Duodenal mucosa (tissue), 2 donors: Measurements from ENCODE around the gene MISP.

Source experiments
- H3K27ac ChIP-seq: one replicate; pipeline ENCODE4 v1.7.0; 2013; ENCODE audit warnings: low read depth, low read length
- H3K27me3 ChIP-seq, 2 donors: one replicate each; pipeline ENCODE4 v1.7.0; 2013; ENCODE audit warnings: low read length in 2 of 2, control low read depth in 1 of 2; ENCODE audit not compliant: insufficient read depth in 2 of 2, control insufficient read depth in 1 of 2
- H3K36me3 ChIP-seq, 2 donors: one replicate each; pipeline ENCODE4 v1.7.0; 2013; ENCODE audit warnings: low read length in 2 of 2, control low read depth in 1 of 2; ENCODE audit not compliant: insufficient read depth in 2 of 2, control insufficient read depth in 1 of 2
- H3K4me1 ChIP-seq, 2 donors: one replicate each; pipeline ENCODE4 v1.7.0; 2013; ENCODE audit warnings: low read length in 2 of 2, control low read depth in 1 of 2; ENCODE audit not compliant: insufficient read depth in 2 of 2, control insufficient read depth in 1 of 2
- H3K4me3 ChIP-seq, 2 donors: one replicate each; pipeline ENCODE4 v1.7.0; 2013; ENCODE audit warnings: low read length in 2 of 2, low read depth in 1 of 2
- H3K9ac ChIP-seq, 2 donors: one replicate each; pipeline ENCODE4 v1.7.0; 2013; ENCODE audit warnings: low read length in 2 of 2, low read depth in 1 of 2
- H3K9me3 ChIP-seq, 2 donors: one replicate each; pipeline ENCODE4 v1.7.0; 2013; ENCODE audit warnings: low read length in 2 of 2, control low read depth in 1 of 2; ENCODE audit not compliant: control insufficient read depth in 1 of 2

Gene MISP

DNA sequence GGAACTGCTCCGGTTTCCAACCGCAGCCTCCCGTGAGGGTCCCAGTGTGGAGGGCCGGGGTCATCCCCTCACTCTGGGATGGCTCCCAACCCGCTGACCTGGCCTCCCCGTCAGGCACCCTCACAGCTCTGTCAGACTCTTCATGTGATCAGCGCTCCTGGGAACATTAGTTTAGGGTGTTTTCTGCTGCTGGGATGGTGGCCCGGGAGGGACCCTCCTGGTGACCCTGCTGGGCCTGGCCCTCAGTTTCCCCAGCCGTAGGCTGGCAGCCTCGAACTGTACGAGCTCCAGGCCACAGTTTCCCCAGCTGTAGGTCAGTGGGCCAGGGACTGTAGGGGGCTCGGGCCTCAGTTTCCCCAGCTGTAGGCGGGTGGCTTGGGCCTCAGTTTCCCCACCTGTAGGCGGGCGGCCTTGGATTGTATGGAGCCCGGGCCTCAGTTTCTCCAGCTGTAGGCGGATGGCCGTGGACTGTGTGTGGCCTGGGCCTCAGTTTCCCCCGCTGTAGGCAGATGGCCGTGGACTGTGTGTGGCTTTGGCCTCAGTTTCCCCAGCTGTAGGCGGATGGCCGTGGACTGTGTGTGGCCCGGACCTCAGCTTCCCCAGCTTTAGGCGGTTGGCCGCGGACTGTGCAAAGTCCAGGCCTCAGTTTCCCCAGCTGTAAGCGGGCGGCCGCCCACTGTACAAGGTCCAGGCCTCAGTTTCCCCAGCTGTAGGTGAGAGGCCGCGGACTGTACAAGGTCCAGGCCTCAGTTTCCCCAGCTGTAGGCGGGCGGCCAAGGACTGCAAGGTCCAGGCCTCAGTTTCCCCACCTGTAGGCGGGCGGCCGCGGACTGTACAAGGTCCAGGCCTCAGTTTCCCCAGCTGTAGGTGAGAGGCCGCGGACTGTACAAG is 45.0 kb downstream of the MISP start:
- Histone ChIP-seq H3K27ac (no peak overlapping the region), H3K36me3 (peaks cover 0 to 13% of the 10 kb centered on the region in 2 donors), H3K9me3 (no peaks in the 10 kb centered on the region), H3K4me3 (peak overlapping the region; percentile 64 to 70), H3K27me3 (no peaks in the 10 kb centered on the region), H3K9ac (peak overlapping the region in 1 of 2 donors; percentile 60), H3K4me1 (peaks cover 17 to 31% of the 10 kb centered on the region in 2 donors)

DNA sequence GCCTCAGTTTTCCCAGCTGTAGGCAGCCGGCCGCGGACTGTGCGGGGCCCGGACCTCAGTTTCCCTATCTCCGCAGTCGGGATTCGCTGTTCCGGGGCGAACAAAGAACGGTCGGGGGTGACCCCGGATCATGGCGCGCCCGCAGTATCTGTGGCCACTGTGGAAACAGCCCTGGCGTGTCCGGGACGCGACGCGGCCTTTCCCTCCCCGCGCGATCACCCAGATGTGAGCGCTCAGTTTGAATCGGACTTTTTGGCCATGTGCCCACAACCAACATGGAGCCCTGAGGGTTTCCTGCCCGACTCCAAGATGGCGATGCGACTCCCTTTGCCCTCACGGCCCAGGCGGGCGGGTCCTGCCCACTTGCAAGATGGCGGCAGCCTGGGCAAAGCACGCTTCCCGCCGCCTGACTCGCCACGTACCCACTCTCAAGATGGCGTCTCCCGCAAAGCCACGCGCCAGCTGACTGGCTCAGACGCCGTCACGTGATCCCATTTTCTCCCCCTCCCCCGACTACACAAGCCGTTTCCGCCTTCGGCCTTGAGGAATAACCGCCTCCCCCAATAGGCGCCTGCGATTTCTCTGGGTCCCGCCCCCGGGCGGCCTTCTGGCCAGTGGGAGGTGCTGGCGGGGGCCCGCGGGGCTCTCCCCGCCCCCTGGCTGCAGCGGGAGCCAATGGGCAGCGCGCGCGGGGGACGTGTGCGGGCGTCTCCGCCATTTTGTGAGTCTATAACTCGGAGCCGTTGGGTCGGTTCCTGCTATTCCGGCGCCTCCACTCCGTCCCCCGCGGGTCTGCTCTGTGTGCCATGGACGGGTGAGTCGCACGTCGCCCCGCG is 46.0 kb downstream of the MISP start, which contains the start of gene PTBP1:
TSS of gene PTBP1 (plus strand) at position 761 of the 836 bp plus-strand sequence. CDS start at position 807, 46 bp downstream.
- Histone ChIP-seq H3K4me1 (peaks cover 27 to 41% of the 10 kb centered on the region in 2 donors), H3K9me3 (no peaks in the 10 kb centered on the region), H3K9ac (peak within 1 kb of the TSS; percentile 80 to 88), H3K36me3 (peaks cover 0 to 13% of the 10 kb centered on the region in 2 donors), H3K4me3 (peak within 1 kb of the TSS; percentile 86 to 90), H3K27ac (peak within 1 kb of the TSS; percentile 95), H3K27me3 (no peaks in the 10 kb centered on the region)

- Histone ChIP-seq H3K27ac (peak overlapping the region; percentile 95), H3K36me3 (peaks cover 0 to 14% of the 10 kb centered on the region in 2 donors), H3K27me3 (no peaks in the 10 kb centered on the region), H3K9ac (peak overlapping the region; percentile 80 to 88), H3K9me3 (no peaks in the 10 kb centered on the region), H3K4me1 (peaks cover 35 to 50% of the 10 kb centered on the region in 2 donors), H3K4me3 (peak overlapping the region; percentile 86 to 90)
Measured at GRCh38 chr19:797528-798414, 46.9 kb downstream of the MISP start.

GRCh38 chr19:798415-799075 is 47.6 kb downstream of the MISP start:
- no peaks in the 10 kb centered on the region for H3K9me3 ChIP-seq
- H3K9ac ChIP-seq, result peak overlapping the region; percentile 80 to 88
- no peaks in the 10 kb centered on the region for H3K27me3 ChIP-seq
- H3K4me3 ChIP-seq, result peak overlapping the region; percentile 86 to 90
- H3K36me3 ChIP-seq, result peaks cover 2 to 21% of the 10 kb centered on the region in 2 donors
- peaks cover 35 to 57% of the 10 kb centered on the region in 2 donors for H3K4me1 ChIP-seq
- peak overlapping the region; percentile 73 for H3K27ac ChIP-seq

GRCh38 chr19:799076-799881 is 48.4 kb downstream of the MISP start:
- peaks cover 35 to 57% of the 10 kb centered on the region in 2 donors for H3K4me1 ChIP-seq
- no peaks in the 10 kb centered on the region for H3K27me3 ChIP-seq
- peaks cover 9 to 29% of the 10 kb centered on the region in 2 donors for H3K36me3 ChIP-seq
- H3K9ac ChIP-seq, result peak overlapping the region; percentile 80 to 88
- peak overlapping the region; percentile 58 for H3K27ac ChIP-seq
- no peaks in the 10 kb centered on the region for H3K9me3 ChIP-seq
- peak overlapping the region; percentile 86 to 90 for H3K4me3 ChIP-seq

DNA sequence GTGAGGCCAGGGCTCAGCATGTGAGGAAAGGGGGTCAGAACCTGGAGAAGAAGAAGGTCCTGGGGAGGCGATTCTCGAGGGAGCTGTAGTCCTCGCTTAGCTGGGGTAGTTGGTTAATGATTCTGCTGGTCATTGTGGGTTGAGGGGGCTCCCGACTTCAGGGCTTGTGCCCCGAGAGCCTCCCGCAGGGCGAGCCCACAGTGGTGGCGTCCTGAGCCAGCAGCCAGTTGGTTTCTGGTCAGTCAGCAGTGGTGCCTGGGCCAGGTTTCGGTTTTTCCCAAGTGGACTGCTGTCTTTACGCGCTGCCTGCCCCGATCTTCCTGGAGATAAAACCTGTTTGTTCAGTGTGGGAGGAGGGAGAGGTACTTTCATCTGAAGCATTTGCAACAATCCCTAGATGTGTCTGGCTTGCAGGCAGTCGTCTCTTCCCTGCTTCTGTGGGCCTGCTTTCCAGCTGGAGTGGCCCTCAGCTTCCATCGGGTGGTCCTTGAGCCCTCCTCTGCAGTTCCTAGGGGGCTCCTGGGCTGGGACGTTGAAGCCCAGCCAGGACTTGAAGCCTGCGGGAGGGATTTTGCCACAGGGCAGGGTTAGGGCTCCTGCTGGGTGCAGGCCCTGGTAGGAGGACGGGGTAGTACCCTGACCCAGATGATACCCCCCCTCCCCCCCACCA is 49.6 kb downstream of the MISP start:
- H3K36me3 ChIP-seq, result peaks cover 21 to 41% of the 10 kb centered on the region in 2 donors
- H3K4me1 ChIP-seq, result peaks cover 35 to 57% of the 10 kb centered on the region in 2 donors
- H3K27me3 ChIP-seq, result no peaks in the 10 kb centered on the region
- H3K4me3 ChIP-seq, result peak overlapping the region; percentile 60 to 66
- H3K9ac ChIP-seq, result peak overlapping the region; percentile 11 to 30
- H3K9me3 ChIP-seq, result no peaks in the 10 kb centered on the region
- H3K27ac ChIP-seq, result no peak overlapping the region

DNA sequence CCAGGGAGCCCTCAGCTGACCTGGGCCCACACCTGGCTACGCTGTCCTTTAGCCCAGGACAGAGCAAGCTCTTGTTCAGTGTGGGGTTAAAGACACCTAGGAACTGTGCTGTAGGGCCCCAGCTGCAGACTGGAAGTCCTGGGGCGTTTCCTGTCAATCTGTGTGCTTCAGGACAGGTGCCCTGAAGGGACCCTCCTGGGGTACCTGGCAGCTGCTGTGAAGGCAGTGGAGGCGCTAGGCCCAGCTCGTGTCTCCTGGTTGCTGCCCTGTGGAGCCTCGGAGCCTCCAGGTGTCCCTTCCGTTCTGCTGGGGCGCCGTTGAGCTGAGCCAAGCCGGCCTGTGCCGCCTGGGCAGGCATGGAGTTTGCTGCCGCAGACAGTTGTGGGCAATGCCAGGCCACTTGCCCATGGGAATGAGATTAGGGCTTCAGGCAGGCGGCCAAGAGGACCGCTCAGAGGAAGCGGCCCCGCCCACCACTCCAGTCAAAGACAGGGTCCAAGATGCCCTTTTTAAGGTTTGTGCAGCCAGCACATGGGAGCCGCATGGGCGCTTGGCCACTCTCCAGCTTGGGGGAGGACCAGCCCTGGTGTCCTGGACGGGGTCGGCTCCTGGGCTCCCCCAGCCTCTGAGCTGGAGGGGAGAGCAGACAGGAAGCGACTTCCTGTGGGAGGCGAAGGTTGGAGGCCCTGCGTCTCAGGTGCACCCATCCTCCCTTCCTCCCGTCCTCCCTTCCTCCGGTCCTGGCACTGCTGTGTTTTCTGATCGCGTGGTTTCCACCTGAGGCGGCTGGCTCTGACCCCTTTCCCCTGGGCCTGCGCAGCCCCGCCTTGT is 50.3 kb downstream of the MISP start:
- Histone ChIP-seq H3K36me3 (peaks cover 23 to 44% of the 10 kb centered on the region in 2 donors), H3K9me3 (no peaks in the 10 kb centered on the region), H3K9ac (peak overlapping the region in 1 of 2 donors; percentile 16), H3K27ac (no peak overlapping the region), H3K27me3 (no peaks in the 10 kb centered on the region), H3K4me1 (peaks cover 35 to 53% of the 10 kb centered on the region in 2 donors), H3K4me3 (peak overlapping the region; percentile 60 to 66)
